PC-3 (cell line): Measurements from ENCODE around the gene ARPC4.

Experiments
- CTCF ChIP-seq: fragments of 300-600 bp; sonication (generic); conservative IDR thresholded peaks from 2 replicates; pipeline ENCODE4 v1.5.1; 2017; ENCODE audit warnings: antibody characterized with exemption, low read depth, mild to moderate bottlenecking, low read length
- EZH2 ChIP-seq: fragments of 300-600 bp; sonication (generic); IDR thresholded peaks from one replicate; pipeline ENCODE4 v1.6.1; 2017; ENCODE audit warnings: antibody characterized with exemption, mild to moderate bottlenecking, low read length; ENCODE audit not compliant: unreplicated experiment

- TF ChIP-seq CTCF, result no peak
- no peak for TF ChIP-seq EZH2
These were observed 53.3 kb downstream of the ARPC4 start for GRCh38 chr3:9846231-9846630.
